ENCODE results near the gene SFMBT2.

SFMBT2 gene

GRCh38 chr10:7364474-7364873, 46.4 kb downstream of the SFMBT2 start:
- DNase-seq (ENCODE audit: low read depth): no peak

GRCh38 chr10:7363700-7364099, 47.1 kb downstream of the SFMBT2 start:
- no peak for DNase-seq (ENCODE audit: low read depth)

- no peak for DNase-seq (ENCODE audit: low read depth)
Measured at GRCh38 chr10:7362471-7362870, 48.4 kb downstream of the SFMBT2 start.

GRCh38 chr10:7361316-7361715, 49.5 kb downstream of the SFMBT2 start:
- no peak for DNase-seq (ENCODE audit: low read depth)

- no peak for DNase-seq (ENCODE audit: low read depth)
Measured at GRCh38 chr10:7359954-7360353, 50.9 kb downstream of the SFMBT2 start.

- no peak for DNase-seq (ENCODE audit: low read depth)
Measured at GRCh38 chr10:7359356-7359755, 51.5 kb downstream of the SFMBT2 start.

- no peak for DNase-seq (ENCODE audit: low read depth)
Measured at GRCh38 chr10:7357193-7357592, 53.6 kb downstream of the SFMBT2 start.

- DNase-seq (ENCODE audit: low read depth): no peak
Measured at GRCh38 chr10:7354330-7355047, 56.3 kb downstream of the SFMBT2 start.

GRCh38 chr10:7351894-7352293, 58.9 kb downstream of the SFMBT2 start:
- no peak for DNase-seq (ENCODE audit: low read depth)

- DNase-seq (ENCODE audit: low read depth): no peak
Measured at GRCh38 chr10:7350541-7351195, 60.2 kb downstream of the SFMBT2 start.

GRCh38 chr10:7345717-7346116, 65.1 kb downstream of the SFMBT2 start:
- no peak for DNase-seq (ENCODE audit: low read depth)

GRCh38 chr10:7343040-7343439, 67.8 kb downstream of the SFMBT2 start:
- DNase-seq (ENCODE audit: low read depth): no peak

GRCh38 chr10:7340179-7340874, 70.5 kb downstream of the SFMBT2 start:
- no peak for DNase-seq (ENCODE audit: low read depth)

- no peak for DNase-seq (ENCODE audit: low read depth)
Measured at GRCh38 chr10:7339510-7339909, 71.3 kb downstream of the SFMBT2 start.

GRCh38 chr10:7338469-7338868, 72.4 kb downstream of the SFMBT2 start:
- DNase-seq (ENCODE audit: low read depth): no peak

GRCh38 chr10:7337431-7338171, 73.2 kb downstream of the SFMBT2 start:
- no peak for DNase-seq (ENCODE audit: low read depth)

GRCh38 chr10:7335977-7336376, 74.9 kb downstream of the SFMBT2 start:
- DNase-seq (ENCODE audit: low read depth): no peak

GRCh38 chr10:7334642-7334964, 76.2 kb downstream of the SFMBT2 start:
- no peak for DNase-seq (ENCODE audit: low read depth)

GRCh38 chr10:7333961-7334641, 76.7 kb downstream of the SFMBT2 start:
- no peak for DNase-seq (ENCODE audit: low read depth)

GRCh38 chr10:7329219-7329618, 81.6 kb downstream of the SFMBT2 start:
- DNase-seq (ENCODE audit: low read depth): no peak

- DNase-seq (ENCODE audit: low read depth): no peak
Measured at GRCh38 chr10:7327885-7328284, 82.9 kb downstream of the SFMBT2 start.

GRCh38 chr10:7322623-7323022, 88.2 kb downstream of the SFMBT2 start:
- DNase-seq (ENCODE audit: low read depth): no peak
